ENCODE data around the gene LRRN4.

DNA sequence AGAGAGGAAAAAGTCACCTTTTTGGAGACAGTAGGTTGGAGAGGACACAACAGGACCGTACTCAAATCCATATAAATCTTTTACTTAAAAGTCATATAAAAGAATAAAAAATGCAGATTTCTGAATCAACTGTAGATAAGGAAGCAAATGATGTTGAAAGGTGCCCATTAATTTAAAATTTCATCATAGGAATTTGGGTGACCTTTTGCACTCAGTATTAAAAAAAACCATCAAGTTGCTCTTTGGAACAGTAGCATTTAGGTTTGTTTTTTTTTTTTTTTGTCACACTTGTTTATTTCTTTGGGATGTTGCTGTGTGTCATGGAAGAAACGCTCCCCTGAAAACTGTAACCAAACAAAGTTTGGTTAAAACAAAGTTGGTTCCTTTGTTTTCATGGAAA, 20.9 kb upstream of the LRRN4 start:
- TF ChIP-seq, protein P1, sequence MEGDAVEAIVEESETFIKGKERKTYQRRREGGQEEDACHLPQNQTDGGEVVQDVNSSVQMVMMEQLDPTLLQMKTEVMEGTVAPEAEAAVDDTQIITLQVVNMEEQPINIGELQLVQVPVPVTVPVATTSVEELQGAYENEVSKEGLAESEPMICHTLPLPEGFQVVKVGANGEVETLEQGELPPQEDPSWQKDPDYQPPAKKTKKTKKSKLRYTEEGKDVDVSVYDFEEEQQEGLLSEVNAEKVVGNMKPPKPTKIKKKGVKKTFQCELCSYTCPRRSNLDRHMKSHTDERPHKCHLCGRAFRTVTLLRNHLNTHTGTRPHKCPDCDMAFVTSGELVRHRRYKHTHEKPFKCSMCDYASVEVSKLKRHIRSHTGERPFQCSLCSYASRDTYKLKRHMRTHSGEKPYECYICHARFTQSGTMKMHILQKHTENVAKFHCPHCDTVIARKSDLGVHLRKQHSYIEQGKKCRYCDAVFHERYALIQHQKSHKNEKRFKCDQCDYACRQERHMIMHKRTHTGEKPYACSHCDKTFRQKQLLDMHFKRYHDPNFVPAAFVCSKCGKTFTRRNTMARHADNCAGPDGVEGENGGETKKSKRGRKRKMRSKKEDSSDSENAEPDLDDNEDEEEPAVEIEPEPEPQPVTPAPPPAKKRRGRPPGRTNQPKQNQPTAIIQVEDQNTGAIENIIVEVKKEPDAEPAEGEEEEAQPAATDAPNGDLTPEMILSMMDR (IDR thresholded peaks at IDR 0.05), result no peak
- TF ChIP-seq POLR2A (IDR thresholded peaks at IDR 0.05), result no peak
